ENCODE data around the gene HRH1. TPM values are rescaled to one million over a fixed set of nuclear protein-coding genes. Genes with fewer than 3 reads are reported as not detected.

Gene HRH1
- total RNA-seq, 1 donor from 2014 or later: 0.19 TPM

DNA sequence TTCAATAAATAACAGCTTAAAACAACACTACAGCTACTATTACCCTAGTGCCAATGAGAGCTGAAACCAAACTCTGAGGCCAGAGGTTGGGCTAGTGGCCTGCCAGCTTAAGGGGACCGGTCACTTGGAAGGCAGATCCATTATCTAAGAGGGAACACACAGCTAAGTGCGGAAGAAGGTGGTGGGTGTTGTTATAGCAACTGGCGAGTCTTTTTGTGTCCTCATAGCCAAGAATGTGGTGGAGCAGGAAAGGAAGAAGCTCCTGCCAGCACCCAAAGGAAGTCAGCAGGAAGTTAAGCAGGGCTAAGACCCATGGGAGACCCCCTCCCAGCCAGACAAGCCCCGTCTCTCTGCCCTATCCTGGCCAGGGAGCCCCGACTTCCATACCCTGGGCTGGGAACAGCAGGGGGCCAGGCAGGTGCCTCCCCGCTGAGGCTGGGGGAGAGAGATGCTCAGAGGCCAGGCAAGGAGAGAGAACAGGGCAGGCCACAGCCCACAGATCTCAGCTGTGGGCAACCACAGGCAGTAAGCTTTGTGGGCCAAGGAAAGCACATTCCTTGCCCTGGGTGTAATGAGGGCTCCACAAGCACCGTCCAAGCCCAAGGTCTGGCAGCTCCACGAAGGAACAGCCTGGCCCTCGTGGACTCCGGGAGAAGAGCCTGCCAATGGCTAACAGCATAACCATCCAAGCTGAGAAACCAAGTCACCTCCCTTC lies 34.0 kb upstream of the HRH1 start:
- Histone ChIP-seq H3F3A (ENCODE audit: low read depth) (no peaks in the 10 kb centered on the region), H3K27me3 (no peaks in the 10 kb centered on the region), H3K9ac (no peak overlapping the region), H4K20me1 (ENCODE audit: low read depth) (no peaks in the 10 kb centered on the region), H2AFZ (replicated peaks) (no peak overlapping the region), H3K79me2 (ENCODE audit: low read depth) (no peaks in the 10 kb centered on the region), H3K27ac (no peak overlapping the region), H3K4me3 (no peak overlapping the region), H3K4me1 (no peaks in the 10 kb centered on the region), H3K4me2 (no peak overlapping the region), H3K9me3 (ENCODE audit: low read depth) (no peaks in the 10 kb centered on the region), H3K36me3 (no peaks in the 10 kb centered on the region)
- no peaks in the 10 kb centered on the region for H3K36me3 Mint-ChIP-seq
- TF ChIP-seq CTCF (IDR thresholded peaks at IDR 0.05) (no peak), EZH2 (IDR thresholded peaks at IDR 0.05) (no peak), EZH2phosphoT487 (IDR thresholded peaks at IDR 0.05) (no peak)
- peaks cover 8% of the 10 kb centered on the region for H3K27me3 Mint-ChIP-seq (ENCODE audit: insufficient read depth, low read depth)
- no peak overlapping the region for H3K27ac Mint-ChIP-seq
- no peaks in the 10 kb centered on the region for H3K4me1 Mint-ChIP-seq
- DNase-seq (ENCODE audit: low spot score): no peak
- H3K9me3 Mint-ChIP-seq: peaks cover 19% of the 10 kb centered on the region
- H3K4me3 Mint-ChIP-seq: no peak overlapping the region

- Histone ChIP-seq H3K4me1 (no peaks in the 10 kb centered on the region), H3K4me2 (no peak overlapping the region), H3K27ac (no peak overlapping the region), H4K20me1 (ENCODE audit: low read depth) (no peaks in the 10 kb centered on the region), H3K36me3 (no peaks in the 10 kb centered on the region), H2AFZ (replicated peaks) (no peak overlapping the region), H3K9me3 (ENCODE audit: low read depth) (no peaks in the 10 kb centered on the region), H3F3A (ENCODE audit: low read depth) (no peaks in the 10 kb centered on the region), H3K9ac (no peak overlapping the region), H3K27me3 (no peaks in the 10 kb centered on the region), H3K4me3 (no peak overlapping the region), H3K79me2 (ENCODE audit: low read depth) (no peaks in the 10 kb centered on the region)
- no peak overlapping the region for H3K4me3 Mint-ChIP-seq
- H3K36me3 Mint-ChIP-seq: no peaks in the 10 kb centered on the region
- peaks cover 19% of the 10 kb centered on the region for H3K9me3 Mint-ChIP-seq
- H3K4me1 Mint-ChIP-seq: peaks cover 3% of the 10 kb centered on the region
- no peak for DNase-seq (ENCODE audit: low spot score)
- no peak overlapping the region for H3K27ac Mint-ChIP-seq
- peaks cover 4% of the 10 kb centered on the region for H3K27me3 Mint-ChIP-seq (ENCODE audit: insufficient read depth, low read depth)
- TF ChIP-seq EZH2phosphoT487 (IDR thresholded peaks at IDR 0.05) (no peak), EZH2 (IDR thresholded peaks at IDR 0.05) (no peak), CTCF (IDR thresholded peaks at IDR 0.05) (no peak)
Measured at GRCh38 chr3:11126653-11127052, 27.6 kb upstream of the HRH1 start.

- Histone ChIP-seq H3F3A (ENCODE audit: low read depth) (no peaks in the 10 kb centered on the region), H3K4me3 (no peak overlapping the region), H2AFZ (replicated peaks) (no peak overlapping the region), H3K36me3 (no peaks in the 10 kb centered on the region), H3K27me3 (no peaks in the 10 kb centered on the region), H3K79me2 (ENCODE audit: low read depth) (no peaks in the 10 kb centered on the region), H3K4me1 (no peaks in the 10 kb centered on the region), H3K9me3 (ENCODE audit: low read depth) (no peaks in the 10 kb centered on the region), H4K20me1 (ENCODE audit: low read depth) (no peaks in the 10 kb centered on the region), H3K9ac (no peak overlapping the region), H3K4me2 (no peak overlapping the region), H3K27ac (no peak overlapping the region)
- no peak for DNase-seq (ENCODE audit: low spot score)
- no peak overlapping the region for H3K4me3 Mint-ChIP-seq
- H3K9me3 Mint-ChIP-seq: peaks cover 4% of the 10 kb centered on the region
- no peaks in the 10 kb centered on the region for H3K27me3 Mint-ChIP-seq (ENCODE audit: insufficient read depth, low read depth)
- no peaks in the 10 kb centered on the region for H3K36me3 Mint-ChIP-seq
- H3K27ac Mint-ChIP-seq: no peak overlapping the region
- H3K4me1 Mint-ChIP-seq: peaks cover 3% of the 10 kb centered on the region
- no peak for TF ChIP-seq EZH2 (IDR thresholded peaks at IDR 0.05)
- TF ChIP-seq CTCF (IDR thresholded peaks at IDR 0.05): no peak
Measured at GRCh38 chr3:11128682-11129632, 25.3 kb upstream of the HRH1 start.
